ENCODE measurements around the gene SOD3. TPM values are rescaled to one million over a fixed set of nuclear protein-coding genes. Genes with fewer than 3 reads are reported as not detected.
A peak's percentile ranks its signal among the peaks of the same experiment; 100 is the strongest.

Gene SOD3
- total and polyA plus RNA-seq, 9 of the 15 experiments (the other 6 are each of a cell fraction or from before 2014, with no cell fraction given): 0.10 to 0.31 (median 0.24) TPM; not detected in 6

- Histone ChIP-seq H3K4me1 (replicated peaks in 1 of 2; ENCODE audit: control insufficient read depth in 2 of 2, insufficient read depth in 2 of 2, low read length in 2 of 2) (no peaks in the 10 kb centered on the region), H3K4me3 (no peak overlapping the region), H3K36me3 (ENCODE audit: control insufficient read depth, insufficient read depth, low read length) (no peaks in the 10 kb centered on the region), H3K9me3 (replicated peaks; ENCODE audit: control insufficient read depth, insufficient read depth, low read depth, low read length) (no peaks in the 10 kb centered on the region), H3K79me2 (ENCODE audit: control insufficient read depth, insufficient read depth, low read length) (no peaks in the 10 kb centered on the region), H3K4me2 (ENCODE audit: insufficient read depth, low read length) (no peak overlapping the region), H3K9ac (ENCODE audit: insufficient read depth in 1 of 2, low read depth in 2 of 2, low read length in 2 of 2) (no peak overlapping the region), H2AFZ (ENCODE audit: low read depth, low read length) (no peak overlapping the region), H4K20me1 (replicated peaks; ENCODE audit: control insufficient read depth, insufficient read depth, low read length) (no peaks in the 10 kb centered on the region), H3K27ac (ENCODE audit: extremely low read depth, low read depth, low read length) (no peak overlapping the region), H3K27me3 (ENCODE audit: control insufficient read depth in 2 of 2, insufficient read depth in 2 of 2, low read length in 2 of 2) (peaks cover 2 to 27% of the 10 kb centered on the region in 2 experiments; a peak in 4 of 5 replicates), H3K9me1 (ENCODE audit: control insufficient read depth, insufficient read depth, low read length) (no peaks in the 10 kb centered on the region)
- no TSS peak for BruUV-seq (replicated peaks)
- CTCF ChIA-PET (ENCODE audit: low intra/inter-chr PET ratio): no interaction called here
- intact Hi-C loops (cut with micrococcal nuclease): no loop called here
- ATAC-seq (no peak), DNase-seq (ENCODE audit: extremely low read depth in 1 of 4, low spot score in 3 of 4) (no peak), FAIRE-seq (no peak)
- TF ChIP-seq IFI16 (CRISPR knock-in tag; IDR thresholded peaks at IDR 0.05) (no peak), NRF1 (conservative IDR thresholded peaks at IDR 0.05 in 1 of 2, IDR thresholded peaks at IDR 0.05 in 1 of 2) (peak; percentile 66 to 69), MTA3 (IDR thresholded peaks at IDR 0.05; ENCODE audit: borderline replicate concordance) (no peak), E2F3 (CRISPR knock-in tag; IDR thresholded peaks at IDR 0.05) (no peak)
- in situ Hi-C loops (cut with MboI): no loop called here
- 3% methylated on average over 8 of the region's 8 CpGs for WGBS (ENCODE audit: insufficient coverage, low coverage, missing lambda C conversion rate)
- POLR2A ChIA-PET: no interaction called here
Measured at GRCh38 chr4:24845132-24845531, 49.8 kb downstream of the SOD3 start.

GRCh38 chr4:24845902-24846301 lies 50.5 kb downstream of the SOD3 start:
- Histone ChIP-seq H3K36me3 (ENCODE audit: control insufficient read depth, insufficient read depth, low read length) (no peaks in the 10 kb centered on the region), H3K4me2 (ENCODE audit: insufficient read depth, low read length) (no peak overlapping the region), H3K4me1 (replicated peaks in 1 of 2; ENCODE audit: control insufficient read depth in 2 of 2, insufficient read depth in 2 of 2, low read length in 2 of 2) (no peaks in the 10 kb centered on the region), H3K79me2 (ENCODE audit: control insufficient read depth, insufficient read depth, low read length) (no peaks in the 10 kb centered on the region), H3K27ac (ENCODE audit: extremely low read depth, low read depth, low read length) (no peak overlapping the region), H3K9me1 (ENCODE audit: control insufficient read depth, insufficient read depth, low read length) (no peaks in the 10 kb centered on the region), H4K20me1 (replicated peaks; ENCODE audit: control insufficient read depth, insufficient read depth, low read length) (no peaks in the 10 kb centered on the region), H3K9me3 (replicated peaks; ENCODE audit: control insufficient read depth, insufficient read depth, low read depth, low read length) (no peaks in the 10 kb centered on the region), H3K27me3 (ENCODE audit: control insufficient read depth in 2 of 2, insufficient read depth in 2 of 2, low read length in 2 of 2) (peaks cover 2 to 19% of the 10 kb centered on the region in 2 experiments; a peak in 3 of 5 replicates), H2AFZ (ENCODE audit: low read depth, low read length) (no peak overlapping the region), H3K9ac (ENCODE audit: insufficient read depth in 1 of 2, low read depth in 2 of 2, low read length in 2 of 2) (no peak overlapping the region), H3K4me3 (no peak overlapping the region)
- WGBS (ENCODE audit: insufficient coverage, low coverage, missing lambda C conversion rate): 5% methylated on average over 5 of the region's 5 CpGs
- intact Hi-C loops (cut with micrococcal nuclease) (no loop called here), in situ Hi-C loops (cut with MboI) (no loop called here)
- FAIRE-seq (no peak), ATAC-seq (no peak), DNase-seq (ENCODE audit: extremely low read depth in 1 of 4, low spot score in 3 of 4) (no peak)
- ChIA-PET POLR2A (no interaction called here), CTCF (ENCODE audit: low intra/inter-chr PET ratio) (no interaction called here)
- no TSS peak for BruUV-seq (replicated peaks)
- TF ChIP-seq RAD51 (IDR thresholded peaks at IDR 0.05; ENCODE audit: borderline replicate concordance, low read depth) (peak; percentile 68), NR0B1 (IDR thresholded peaks at IDR 0.05; ENCODE audit: partially characterized antibody) (no peak), CBFA2T2 (conservative IDR thresholded peaks at IDR 0.05) (peak; percentile 33; the same call in 1 of the 2 replicates), COPS2 (conservative IDR thresholded peaks at IDR 0.05) (no peak), ETS1 (conservative IDR thresholded peaks at IDR 0.05; ENCODE audit: control insufficient read depth, low read depth, low read length) (no peak), HBP1 (CRISPR knock-in tag; IDR thresholded peaks at IDR 0.05) (no peak), MAFG (tag; conservative IDR thresholded peaks at IDR 0.05) (no peak), CEBPB (tag; IDR thresholded peaks at IDR 0.05) (no peak), FOXJ3 (CRISPR knock-in tag; IDR thresholded peaks at IDR 0.05) (no peak)

Data from K562 (cell line).